Fibroblast of peridontal ligament (primary cell): ENCODE results near the gene GIGYF1.
"Not testable (repeated sequence)": the region's sequence is repeated elsewhere in the genome, so short reads cannot be mapped to it uniquely, and the experiment has no call there.

Source experiments
- DNase-seq: peaks from one replicate; pipeline ENCODE4 v3.0.0-alpha.2; 2010; ENCODE audit errors: extremely low read depth

The GIGYF1 gene

GRCh38 chr7:100671353-100672327 lies 22.4 kb downstream of the GIGYF1 start:
- no peak for DNase-seq

- DNase-seq: no peak
These were observed 24.0 kb downstream of the GIGYF1 start for GRCh38 chr7:100670074-100670473.

GRCh38 chr7:100669106-100669505 lies 24.9 kb downstream of the GIGYF1 start:
- not testable (repeated sequence) for DNase-seq

GRCh38 chr7:100668069-100668449 lies 26.0 kb downstream of the GIGYF1 start:
- no peak for DNase-seq

GRCh38 chr7:100667331-100668068 lies 26.6 kb downstream of the GIGYF1 start:
- no peak for DNase-seq

GRCh38 chr7:100665168-100665726 lies 28.8 kb downstream of the GIGYF1 start:
- no peak for DNase-seq

- not testable (repeated sequence) for DNase-seq
These were observed 31.8 kb downstream of the GIGYF1 start for GRCh38 chr7:100662194-100662776.

- DNase-seq: peak; percentile 20
These were observed 38.0 kb downstream of the GIGYF1 start, which contains the start of gene ACTL6B for GRCh38 chr7:100655908-100656674. ACTL6B (minus strand) TSS chr7:100656448; CDS start chr7:100656354, 94 bp downstream.

GRCh38 chr7:100654908-100655831 lies 38.9 kb downstream of the GIGYF1 start:
- no peak for DNase-seq

GRCh38 chr7:100649826-100650565 lies 44.1 kb downstream of the GIGYF1 start:
- DNase-seq: no peak

- DNase-seq: no peak
These were observed 51.5 kb downstream of the GIGYF1 start for GRCh38 chr7:100642534-100642907.

- no peak for DNase-seq
These were observed 52.1 kb downstream of the GIGYF1 start for GRCh38 chr7:100641860-100642533.

GRCh38 chr7:100641463-100641859 lies 52.6 kb downstream of the GIGYF1 start, which contains the start of gene TFR2:
TFR2 (minus strand) TSS chr7:100641552; CDS start chr7:100641509, 43 bp downstream.
- no peak for DNase-seq

- no peak for DNase-seq
These were observed 53.3 kb downstream of the GIGYF1 start for GRCh38 chr7:100640517-100641440.

- no peak for DNase-seq
These were observed 54.0 kb downstream of the GIGYF1 start for GRCh38 chr7:100639995-100640516.

GRCh38 chr7:100632951-100633717 lies 60.9 kb downstream of the GIGYF1 start:
- no peak for DNase-seq

GRCh38 chr7:100630066-100630465 lies 64.0 kb downstream of the GIGYF1 start:
- no peak for DNase-seq
